Stimulated activated CD8-positive, alpha-beta memory T cell treated with anti-CD3 and anti-CD28 coated beads, Interleukin-12 subunit alpha, Interleukin-12 subunit beta, amount 100 ng/mL, for 1 hour (primary cell): Measurements from ENCODE around the gene RNF148.
"Not testable (repeated sequence)": the region's sequence is repeated elsewhere in the genome, so short reads cannot be mapped to it uniquely, and the experiment has no call there.

Experiments used
- DNase-seq: peaks from one replicate; pipeline ENCODE4 v3.0.0-alpha.2; 2020; ENCODE audit warnings: low read depth

The RNF148 gene

GRCh38 chr7:122691569-122692235, 11.0 kb downstream of the RNF148 start:
- DNase-seq, result no peak

- DNase-seq, result no peak
Observed at GRCh38 chr7:122689346-122690109, 13.2 kb downstream of the RNF148 start.

DNA sequence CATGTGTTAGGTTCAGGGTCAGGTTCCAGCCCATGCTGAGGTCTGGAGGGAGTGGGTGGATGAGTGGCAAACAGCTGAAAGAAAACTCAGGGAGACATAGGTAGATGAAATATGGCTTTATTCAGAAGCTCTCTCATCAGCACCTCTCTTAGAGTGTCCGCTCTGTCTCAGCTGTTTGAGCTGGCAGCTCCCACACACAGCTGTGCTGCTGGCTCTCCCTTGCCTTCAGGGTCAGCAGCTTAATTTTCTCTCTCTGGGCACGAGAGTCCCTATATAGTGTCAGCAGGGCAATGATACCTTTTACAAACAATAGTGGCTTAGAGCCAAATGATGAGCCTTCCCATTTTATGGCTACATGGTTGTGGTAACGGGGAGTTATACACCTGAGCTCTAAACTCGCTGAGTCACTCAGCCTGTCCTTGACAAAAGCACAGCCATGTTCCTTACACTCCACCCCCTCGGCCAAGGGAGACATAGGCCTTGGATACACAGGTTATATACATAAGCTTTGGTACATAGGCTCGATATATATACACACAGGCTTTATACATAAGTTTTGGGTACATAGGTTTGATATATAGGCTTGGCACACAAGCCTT, 14.2 kb downstream of the RNF148 start:
- DNase-seq, result no peak

GRCh38 chr7:122686360-122686878, 16.3 kb downstream of the RNF148 start:
- DNase-seq, result no peak

DNA sequence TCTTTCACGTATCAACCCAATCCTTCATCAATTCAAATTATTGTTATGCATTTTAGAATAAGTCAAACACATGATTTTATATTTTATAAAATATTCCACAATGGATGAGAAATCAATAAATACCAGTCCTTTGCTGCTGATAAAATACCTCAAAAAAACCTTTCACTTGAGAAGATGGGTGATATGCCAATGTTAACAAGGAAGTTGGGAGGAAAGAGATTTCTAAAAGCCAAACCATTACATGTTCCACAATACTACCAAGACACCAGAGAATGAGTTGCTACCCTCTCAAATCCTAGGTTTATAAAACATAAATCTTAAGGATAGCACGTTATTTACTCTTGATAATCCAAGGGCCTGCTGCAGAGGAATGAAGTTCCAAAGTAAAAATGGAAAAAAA, 18.2 kb downstream of the RNF148 start:
- DNase-seq, result no peak

- no peak for DNase-seq
Observed at GRCh38 chr7:122682815-122683550, 19.7 kb downstream of the RNF148 start.

DNA sequence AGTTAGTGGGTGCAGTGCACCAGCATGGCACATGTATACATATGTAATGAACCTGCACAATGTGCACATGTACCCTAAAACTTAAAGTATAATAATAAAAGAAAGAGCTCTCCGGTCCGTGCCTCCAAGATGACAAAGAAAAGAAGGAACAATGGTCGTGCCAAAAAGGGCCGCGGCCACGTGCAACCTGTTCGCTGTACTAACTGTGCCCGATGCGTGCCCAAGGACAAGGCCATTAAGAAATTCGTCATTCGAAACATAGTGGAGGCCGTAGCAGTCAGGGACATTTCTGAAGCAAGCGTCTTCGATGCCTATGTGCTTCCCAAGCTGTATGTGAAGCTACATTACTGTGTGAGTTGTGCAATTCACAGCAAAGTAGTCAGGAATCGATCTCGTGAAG, 21.5 kb downstream of the RNF148 start:
- not testable (repeated sequence) for DNase-seq

DNA sequence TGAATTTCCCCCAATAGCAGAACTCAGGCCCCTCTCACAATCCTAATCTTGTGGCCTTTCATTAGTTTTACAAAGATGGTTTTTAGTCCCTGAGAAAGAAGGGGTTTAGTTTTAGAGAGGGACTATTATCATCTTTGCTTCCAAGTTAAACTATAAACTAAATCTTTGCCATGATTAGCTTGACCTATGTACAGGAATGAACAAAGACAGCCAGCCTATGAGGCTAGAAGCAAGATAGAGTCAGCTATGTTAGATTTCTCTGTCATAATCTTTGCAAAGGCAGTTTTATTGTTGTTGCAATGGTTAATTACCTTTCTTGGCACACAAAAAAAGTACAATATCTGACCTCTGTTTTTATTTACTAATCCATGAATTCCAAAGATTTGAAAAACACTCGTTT, 22.9 kb downstream of the RNF148 start:
- DNase-seq, result no peak

DNA sequence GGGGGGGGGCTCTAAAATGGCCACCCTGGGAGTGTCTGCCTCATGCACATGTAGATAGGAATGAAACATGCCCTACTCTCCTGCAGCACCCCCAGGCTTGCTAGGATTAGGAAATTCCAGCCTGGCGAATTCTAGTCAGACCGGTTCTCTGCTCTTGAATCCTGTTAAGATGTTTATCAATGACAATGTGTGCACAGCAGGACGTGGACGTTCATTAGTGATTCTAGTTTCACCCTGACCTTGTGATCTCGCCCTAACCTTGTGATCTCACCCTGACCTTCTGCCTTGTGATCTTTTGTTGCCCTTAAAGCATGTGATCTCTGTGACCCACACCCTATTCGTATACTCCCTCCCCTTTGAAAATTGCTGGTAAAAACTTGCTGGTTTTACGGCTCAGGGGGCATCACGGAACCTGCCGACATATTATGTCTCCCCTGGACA, 23.4 kb downstream of the RNF148 start:
- not testable (repeated sequence) for DNase-seq

- no peak for DNase-seq
Observed at GRCh38 chr7:122677149-122677548, 25.6 kb downstream of the RNF148 start.

DNA sequence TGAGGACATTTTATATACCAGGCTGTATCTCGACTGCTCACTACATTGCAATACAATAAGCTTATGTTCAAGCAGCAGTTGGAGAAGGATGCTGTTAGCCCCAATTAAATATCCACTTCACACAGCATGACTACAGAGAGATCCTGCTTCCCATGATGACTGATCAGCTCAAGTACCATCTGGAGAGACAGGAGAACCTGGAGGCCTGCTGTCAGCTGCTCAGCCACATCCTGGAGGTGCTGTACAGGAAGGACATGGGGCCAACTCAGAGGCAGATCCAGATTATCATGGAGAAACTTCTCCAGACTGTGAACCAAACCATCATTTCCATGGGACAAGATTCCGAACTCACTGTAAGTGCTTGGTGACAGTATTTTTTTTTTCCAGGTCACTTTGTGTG, 26.3 kb downstream of the RNF148 start:
- DNase-seq, result no peak

GRCh38 chr7:122675621-122676020, 27.1 kb downstream of the RNF148 start:
- no peak for DNase-seq

DNA sequence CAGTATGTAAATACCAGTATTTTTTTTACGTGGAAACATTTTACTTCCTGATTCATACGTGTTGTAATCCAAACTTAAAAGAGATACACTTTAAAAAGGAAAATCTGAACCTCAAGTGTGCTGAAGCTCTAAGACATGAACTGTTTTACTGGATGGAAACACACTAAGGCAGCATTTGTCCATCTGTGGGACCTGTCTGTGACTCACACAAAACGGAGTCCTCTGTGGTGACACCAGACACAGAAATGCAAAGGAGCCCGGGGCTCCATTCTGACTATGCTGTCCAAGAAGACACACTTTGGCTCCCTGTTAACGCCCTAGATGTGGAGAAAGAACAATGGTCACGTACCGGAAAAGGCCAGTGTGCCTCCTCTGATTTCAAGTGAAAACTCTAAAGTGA, 27.7 kb downstream of the RNF148 start:
- DNase-seq, result no peak

DNA sequence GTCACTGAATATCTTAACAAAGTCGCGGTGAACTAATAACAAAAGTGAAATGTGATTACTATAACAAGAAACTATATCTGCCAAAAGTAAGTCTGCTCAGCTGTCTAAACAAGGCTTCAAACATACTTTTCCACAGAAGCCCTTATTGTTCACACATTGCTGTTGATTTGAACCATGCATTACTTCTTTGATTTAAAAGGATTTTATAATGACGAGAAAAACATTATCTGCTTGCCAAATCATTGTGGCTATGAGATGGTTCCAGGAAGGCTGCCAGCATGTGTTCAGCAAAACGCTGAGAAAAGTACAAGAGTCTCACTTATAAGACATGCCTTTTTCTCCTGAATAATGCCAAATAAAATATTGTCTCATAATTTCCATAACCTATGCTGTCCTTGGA, 28.2 kb downstream of the RNF148 start:
- no peak for DNase-seq

DNA sequence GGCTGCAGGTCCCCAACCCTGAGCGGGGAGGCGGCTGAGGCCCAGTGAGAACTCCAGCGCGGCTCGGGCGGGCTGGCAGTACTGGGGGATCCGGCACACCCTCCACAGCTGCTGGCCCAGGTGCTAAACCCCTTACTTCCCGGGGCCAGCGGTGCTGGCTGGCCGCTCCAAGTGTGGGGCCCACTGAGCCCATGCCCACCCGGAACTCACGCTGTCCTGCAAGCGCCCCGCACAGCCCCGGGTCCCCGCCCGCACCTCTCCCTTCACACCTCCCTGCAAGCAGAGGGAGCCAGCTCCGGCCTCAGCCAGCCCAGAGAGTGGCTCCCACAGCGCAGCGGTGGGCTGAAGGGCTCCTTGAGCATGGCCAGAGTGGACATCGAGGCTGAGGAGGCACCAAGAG, 28.8 kb downstream of the RNF148 start:
- DNase-seq, result no peak

DNA sequence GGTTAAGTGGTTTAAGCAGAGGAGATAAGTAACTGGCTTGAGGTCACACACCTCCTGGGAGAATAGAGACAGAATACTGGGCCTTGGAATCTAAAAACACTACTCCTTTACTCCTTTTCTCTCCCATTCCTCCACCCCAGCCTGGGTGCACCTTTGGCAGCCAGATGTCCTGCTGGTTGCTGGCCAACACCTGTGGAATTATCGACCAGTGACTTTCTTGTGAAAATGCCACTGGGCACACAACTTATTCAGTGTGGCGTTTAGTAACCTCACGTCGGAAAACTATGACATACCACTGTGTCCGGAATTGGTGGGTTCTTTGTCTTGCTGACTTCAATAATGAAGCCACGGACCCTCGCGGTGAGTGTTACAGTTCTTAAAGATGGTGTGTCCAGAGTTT, 30.2 kb downstream of the RNF148 start:
- DNase-seq, result no peak

DNA sequence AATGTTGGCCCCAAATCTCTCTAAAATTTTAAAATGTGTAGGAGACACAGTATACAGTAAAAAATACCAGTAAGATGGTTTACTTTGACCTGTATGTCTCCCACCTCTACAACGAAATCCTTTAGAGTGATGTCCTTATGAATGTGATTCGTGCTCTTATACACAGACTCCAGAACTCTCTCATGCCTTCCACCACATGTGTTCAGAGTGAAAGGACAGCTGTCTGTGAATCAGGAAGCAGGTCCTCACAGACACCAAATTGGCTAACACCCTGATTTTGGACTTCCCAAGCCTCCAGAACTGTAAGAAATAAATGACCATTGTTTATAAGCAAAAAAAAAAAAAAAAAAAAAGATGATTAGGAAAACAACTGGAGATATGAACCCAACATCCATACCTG, 39.0 kb downstream of the RNF148 start:
- DNase-seq, result no peak

DNA sequence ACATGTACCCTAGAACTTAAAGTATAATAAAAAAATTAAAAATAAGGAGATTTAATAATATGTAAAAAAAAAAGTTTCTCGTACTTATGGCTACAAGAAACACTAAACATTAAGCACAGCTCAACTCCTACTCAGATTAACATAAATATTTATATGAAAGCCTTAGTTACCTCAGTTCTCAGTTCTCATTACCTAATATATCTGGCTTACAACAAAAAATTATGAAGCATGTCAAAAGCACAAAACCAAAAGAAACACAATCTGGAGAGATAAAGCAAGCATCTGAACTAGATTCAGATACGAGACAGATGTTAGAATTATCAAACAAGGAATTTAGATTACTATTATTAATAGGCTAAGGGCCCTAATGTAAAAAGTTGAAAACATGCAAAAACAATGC, 43.9 kb downstream of the RNF148 start:
- DNase-seq, result no peak

DNA sequence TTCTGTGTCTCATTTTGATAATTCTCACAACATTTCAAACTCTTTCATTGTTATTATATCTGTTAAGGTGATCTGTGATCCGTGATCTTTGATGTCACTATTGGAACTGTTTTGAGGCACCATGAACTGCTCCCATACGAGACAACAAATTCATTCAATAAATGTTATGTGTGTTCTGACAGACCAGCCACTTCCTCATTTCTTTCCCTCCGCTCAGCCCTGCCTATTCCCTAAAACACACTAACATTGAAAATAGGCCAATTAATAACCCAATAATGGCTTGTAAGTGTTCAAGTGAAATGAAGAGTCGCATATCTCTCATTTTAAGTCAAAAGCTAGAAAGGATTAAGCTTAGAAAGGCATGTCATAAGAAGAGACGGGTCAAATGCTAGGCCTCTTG, 49.0 kb downstream of the RNF148 start:
- DNase-seq, result no peak

- no peak for DNase-seq
Observed at GRCh38 chr7:122652876-122653275, 49.8 kb downstream of the RNF148 start.
